Fibroblast of peridontal ligament (primary cell): ENCODE results near the gene XIRP2.
"Not testable (repeated sequence)": the region's sequence is repeated elsewhere in the genome, so short reads cannot be mapped to it uniquely, and the experiment has no call there.

Experiments
- DNase-seq: peaks from one replicate; pipeline ENCODE4 v3.0.0-alpha.2; 2010; ENCODE audit errors: extremely low read depth

Gene XIRP2

DNA sequence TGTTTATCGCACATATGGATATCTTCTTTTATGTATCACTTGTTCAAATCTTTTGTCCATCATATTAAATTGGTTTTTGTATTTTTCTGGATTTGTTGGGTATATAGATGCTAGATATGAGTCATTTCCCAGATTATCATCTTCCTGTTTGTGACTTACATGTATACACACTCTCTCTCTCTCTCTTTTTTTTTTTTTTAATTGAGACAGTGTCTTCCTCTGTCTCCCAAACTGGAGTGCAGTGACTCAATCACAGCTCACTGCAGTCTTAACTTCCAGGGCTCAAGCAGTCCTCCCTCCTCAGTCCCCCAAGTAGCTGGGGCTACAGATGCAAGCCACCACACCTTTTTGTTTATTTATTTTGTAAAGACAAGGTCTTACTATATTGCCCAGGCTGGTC lies 43.8 kb downstream of the XIRP2 start:
- no peak for DNase-seq

DNA sequence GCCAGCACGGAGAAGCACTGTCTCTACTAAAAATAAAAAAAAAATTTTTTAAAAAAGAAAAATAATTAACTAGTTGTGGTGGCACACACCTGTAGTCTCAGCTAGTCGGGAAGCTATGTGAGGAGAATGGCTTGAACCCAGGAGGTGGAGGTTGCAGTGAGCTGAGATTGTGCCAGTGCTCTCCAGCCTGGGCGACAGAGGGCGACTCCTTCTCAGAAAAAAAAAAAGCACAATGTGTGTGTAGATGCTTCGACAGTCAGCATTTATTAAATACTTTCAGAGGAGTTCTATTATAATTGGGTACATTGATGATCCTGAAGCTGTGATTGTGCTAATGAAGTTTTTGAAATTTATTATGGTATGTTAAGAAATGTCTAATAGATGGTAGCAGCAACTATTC lies 46.5 kb downstream of the XIRP2 start:
- no peak for DNase-seq

DNA sequence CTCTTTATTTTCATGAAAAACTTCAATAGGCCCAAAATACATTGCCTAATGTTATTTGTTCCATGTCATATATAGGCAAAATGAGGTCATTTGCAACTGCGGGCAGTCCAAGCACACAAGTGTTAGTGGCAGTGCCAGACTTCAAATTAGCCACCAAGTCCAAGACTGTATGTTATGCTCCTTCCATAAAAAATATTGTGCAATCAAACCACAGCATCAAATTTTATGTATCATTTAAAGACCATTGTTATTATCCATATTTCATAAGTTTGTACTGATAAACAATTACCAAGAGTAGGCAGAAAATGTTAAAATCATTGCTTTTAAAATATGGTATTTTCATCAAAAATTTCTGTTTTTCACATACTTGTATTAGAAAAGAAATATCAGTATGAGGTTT lies 54.1 kb downstream of the XIRP2 start:
- no peak for DNase-seq

DNA sequence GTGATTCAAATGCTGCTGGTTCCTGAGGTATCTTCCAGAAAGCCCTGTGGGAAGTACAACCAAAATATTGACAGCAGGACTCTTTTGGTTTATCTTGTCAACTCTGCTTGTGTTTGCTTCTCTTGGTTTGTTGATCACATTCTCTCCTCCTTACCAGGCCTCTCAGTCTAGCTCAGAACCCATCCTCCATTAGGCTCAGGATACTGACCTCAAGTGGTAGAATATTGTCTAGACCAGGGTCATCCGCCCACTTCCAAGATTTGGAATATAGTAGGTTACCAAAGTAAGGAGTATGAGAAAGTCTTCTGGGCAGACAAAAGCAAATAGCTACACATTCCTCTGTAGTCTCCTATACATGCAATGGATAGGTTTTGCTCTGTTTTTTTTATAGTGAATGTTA lies 56.6 kb downstream of the XIRP2 start:
- DNase-seq: no peak

DNA sequence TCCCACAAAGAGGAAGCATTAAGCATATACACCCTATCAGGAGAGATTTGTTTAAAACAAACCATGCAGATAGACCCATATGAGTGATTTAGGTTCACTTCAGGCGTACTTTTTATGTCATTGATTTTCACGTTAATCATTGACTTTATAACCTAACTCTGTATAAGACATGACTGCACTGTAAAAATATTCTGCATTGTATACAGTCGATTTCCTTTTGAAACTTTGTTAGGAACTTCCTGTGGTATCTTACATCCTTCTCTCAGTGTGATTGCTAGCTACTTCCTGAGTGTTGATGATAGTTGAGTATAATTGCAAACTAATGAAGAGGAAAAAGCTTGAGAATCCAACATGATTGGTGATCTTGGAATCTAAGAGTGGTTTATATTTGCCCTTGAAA lies 69.4 kb downstream of the XIRP2 start:
- DNase-seq: no peak

DNA sequence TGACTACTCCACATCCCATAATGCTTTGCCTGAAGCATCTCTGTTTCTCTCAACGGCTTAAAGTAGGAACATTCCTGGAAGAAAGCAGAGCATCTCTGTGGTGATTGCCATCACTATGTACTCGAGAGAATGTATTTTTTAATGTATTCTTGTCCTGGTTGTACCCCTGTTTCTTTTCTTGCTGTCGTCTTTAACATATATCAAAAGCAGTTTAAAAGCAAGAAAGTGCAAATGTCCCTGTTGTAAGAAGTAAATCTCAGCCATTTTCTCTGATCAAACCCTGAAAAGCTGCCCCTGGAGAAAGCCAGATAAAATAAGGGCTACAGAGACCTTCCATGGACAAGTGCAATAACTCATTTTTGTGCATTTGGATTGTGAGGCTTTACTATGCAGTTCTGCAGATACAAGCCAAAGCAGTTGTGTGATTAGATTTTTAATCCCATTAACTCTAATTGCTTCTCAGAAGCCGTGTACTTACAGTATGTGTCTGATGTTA lies 70.8 kb downstream of the XIRP2 start:
- no peak for DNase-seq

DNA sequence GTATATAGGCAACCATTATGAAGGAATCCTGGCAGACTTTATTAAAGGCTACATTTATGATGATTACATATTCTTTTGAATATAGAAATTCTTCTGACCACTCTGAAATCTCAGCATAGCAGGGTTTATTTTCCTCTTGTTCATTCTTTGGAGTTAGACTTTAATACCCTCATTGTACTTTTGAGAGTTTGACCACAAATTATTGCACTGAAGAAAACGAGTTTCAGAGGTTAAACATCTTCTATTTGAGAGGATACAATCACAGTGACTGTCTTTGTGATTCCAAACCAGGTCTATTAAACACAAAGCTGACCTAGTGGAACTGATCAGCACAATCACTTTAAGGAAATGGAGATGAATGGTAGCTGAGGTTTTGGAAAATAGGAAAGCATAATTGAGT lies 71.3 kb downstream of the XIRP2 start:
- no peak for DNase-seq

DNA sequence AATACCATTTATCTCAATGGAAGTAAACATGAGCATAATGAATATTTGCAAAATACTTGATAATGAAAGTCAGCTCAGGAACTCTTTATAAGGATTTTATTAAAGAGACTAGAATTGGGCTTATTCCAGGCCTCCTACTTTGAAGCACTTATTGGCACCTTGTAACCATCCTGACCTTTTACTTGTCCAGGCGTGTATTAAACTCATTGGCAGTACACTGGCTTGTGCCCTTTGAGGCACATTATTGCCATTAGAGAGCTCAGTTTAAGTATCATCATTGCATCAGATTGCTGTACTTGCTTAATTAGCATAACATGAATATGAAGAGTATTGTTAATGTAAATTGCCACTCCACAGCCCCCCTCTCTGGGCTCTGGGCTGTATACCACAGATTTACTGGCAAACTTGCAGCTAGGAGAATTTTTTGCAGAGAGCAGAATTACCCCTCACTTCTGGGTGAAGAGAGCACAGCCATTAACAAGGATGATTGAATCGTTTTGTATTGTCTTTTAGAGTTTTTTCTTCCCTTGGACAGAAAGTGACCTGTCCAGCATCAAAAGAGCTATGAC lies 72.5 kb downstream of the XIRP2 start:
- no peak for DNase-seq

DNA sequence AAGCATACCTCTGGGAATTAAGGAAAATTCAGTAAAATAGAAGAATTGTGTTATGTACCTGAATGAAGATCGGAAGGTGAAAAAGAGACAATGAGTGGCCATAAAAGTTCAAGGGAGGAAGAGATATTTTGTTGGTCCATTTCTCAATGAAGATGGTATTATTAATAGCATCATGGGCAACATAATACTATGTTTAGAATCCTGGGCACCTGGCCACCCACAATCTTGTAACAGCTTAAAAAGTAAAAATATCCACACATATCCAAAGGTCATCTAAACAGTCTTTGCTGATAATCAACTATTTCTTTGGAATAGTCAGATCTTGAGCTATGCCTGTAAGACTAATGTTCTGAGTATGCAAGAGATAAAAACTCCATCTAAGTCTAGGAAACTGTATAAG lies 73.7 kb downstream of the XIRP2 start:
- DNase-seq: no peak

DNA sequence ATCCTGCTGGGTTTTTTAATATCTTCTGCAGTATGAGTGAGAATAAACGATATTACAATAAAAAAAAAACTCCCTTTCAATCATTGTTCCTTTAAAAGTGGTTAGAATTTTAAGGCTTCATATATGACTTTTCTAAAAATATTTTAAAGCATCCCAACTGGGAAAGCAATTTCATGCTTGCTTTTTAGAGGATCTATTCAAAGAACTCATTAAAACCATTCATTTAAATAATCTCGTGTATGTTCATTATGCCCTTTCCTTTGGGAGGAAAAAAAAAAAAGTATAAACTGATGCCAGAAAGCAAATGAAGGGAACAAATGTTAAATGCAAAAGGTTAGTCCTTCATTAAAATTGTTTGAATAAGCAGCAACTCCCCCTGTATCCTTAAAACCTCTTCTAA lies 81.2 kb downstream of the XIRP2 start:
- DNase-seq: no peak

DNA sequence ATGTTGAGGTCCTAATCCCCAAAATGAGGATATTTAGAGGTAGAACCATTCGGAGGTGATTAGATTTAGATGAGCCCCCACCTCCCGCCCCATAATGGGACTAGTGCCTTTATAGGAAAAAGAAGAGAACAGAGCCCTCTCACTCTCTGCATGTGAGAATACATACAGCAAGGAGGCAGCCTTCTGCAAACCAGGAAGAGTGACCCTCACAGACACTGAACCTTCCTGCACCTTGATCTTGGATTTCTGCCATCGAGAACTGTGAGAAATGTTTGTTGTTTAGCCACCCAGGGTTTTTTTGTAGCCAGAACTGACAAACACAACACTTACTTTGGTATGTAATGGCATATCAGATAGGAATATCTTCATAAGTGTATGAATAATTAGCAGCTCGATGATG lies 83.7 kb downstream of the XIRP2 start:
- no peak for DNase-seq

DNA sequence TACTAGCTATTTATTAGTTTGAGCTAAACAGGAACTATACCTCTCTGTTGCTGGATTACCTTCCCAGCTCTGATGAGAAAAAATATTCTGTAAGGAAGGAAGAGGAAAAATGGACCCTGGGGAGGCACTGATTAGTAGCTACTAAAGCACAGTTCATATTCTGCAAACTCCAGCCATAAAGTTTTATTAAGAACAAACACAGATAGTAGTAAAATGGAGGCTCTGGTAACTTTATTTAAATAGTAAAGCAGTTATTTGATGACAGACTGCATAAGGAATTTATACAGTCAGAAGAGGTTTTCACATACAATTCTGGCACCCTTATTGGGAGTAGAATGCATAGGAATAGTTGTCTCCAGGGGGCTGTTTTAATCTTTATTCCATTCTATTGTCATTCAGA lies 84.1 kb downstream of the XIRP2 start:
- no peak for DNase-seq

DNA sequence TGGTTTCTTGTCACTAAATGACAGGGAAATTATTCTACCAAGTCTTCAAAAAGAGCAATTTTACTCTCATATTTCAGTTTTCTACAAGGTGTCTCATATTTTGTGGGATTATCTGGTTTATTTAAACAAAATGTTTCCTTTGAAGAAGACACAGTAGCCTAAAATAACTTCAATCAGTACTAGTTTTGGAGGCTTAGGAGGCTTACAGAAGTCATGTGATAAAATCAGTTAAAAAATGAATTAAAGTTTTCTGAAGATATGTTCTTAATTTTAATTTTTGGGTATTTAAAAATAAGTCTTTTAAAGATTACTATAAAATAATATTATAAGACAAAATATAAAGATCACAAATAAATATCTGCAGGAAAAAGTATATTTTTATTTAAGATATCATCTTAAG lies 95.9 kb downstream of the XIRP2 start:
- DNase-seq: no peak

DNA sequence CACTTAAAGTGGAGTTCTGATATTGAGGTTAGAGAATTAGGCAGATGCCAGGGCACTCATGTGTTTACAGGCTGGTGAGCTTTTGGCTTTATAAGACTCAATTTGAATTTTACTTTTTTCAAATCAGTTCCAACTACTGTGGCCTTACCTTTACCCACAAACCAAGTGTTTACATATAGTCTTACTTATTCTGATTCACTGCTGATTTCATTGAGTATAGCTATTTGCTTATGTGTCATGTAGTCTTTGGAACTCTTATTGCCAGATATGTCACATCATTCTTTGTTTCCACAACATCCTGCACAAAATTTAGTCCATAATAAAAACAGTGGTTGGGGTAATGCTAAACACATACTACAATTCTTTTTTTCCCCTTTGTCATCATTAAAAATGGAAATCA lies 96.5 kb downstream of the XIRP2 start:
- DNase-seq: peak; percentile 6

DNA sequence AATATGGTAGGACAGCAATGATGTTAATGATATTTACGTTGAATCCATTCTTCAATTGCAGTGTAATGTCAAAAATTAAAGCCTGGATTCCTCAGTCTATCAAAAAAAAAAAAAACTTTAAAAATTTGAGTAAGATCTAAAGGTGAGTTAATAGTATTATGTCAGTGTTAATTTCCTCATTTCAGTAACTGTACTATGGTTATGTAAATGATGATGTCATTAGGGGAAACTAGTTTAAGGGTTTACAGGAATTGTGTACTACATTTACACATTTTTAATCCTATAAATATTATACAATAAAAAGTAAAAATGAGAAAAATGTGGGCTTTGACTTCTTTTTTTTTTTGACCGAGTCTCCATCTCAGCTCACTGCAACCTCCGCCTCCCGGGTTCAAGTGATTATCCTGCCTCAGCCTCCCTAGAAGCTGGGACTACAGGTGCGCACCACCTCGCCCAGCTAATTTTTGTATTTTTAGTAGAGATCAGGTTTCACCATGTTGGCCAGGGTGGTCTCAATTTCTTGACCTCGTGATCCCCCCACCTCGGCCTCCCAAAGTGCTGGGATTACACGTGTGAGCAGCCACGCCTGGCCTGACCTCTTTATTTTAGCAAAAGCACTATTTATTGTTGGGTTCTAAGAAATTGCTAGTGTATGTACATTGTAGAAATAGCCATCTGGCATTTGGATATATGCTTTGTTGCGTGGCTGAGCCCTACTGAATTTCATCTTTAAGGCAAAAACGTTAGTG lies 106.5 kb downstream of the XIRP2 start:
- DNase-seq: no peak

DNA sequence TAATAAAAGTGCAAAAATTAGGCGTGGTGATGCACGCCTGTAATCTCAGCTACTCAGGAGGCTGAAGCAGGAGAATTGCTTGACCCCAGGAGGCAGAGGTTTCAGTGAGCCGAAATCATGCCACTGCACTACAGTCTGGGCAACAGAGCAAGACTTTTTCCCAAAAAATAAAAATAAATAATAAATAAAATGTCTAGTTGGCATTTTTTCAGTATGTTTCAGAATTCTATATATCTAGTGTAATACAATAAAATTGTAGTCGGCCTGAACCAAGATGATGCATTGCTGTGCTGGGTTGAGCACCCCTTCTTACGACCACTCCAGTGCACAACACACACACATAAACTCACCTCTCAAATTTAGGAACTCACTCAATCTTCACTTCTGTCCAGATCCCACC lies 108.2 kb downstream of the XIRP2 start:
- no peak for DNase-seq

DNA sequence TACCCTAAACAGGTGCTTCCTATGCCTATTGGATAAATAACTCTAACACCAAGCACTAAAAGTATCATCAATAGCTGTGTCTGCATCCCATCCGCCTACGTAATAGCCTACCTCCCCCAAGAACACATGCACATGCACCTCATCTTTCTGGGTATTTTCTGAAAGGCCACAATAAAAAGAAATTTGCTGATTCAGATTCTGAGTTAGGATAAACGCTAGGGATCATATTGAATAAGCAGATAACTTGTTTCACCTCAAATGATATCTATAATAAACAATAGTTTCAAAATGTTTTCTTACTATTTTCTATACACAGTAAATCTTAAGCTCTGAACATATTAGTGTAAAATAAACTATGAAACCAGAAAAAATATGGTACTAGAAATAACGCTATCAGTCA lies 112.9 kb downstream of the XIRP2 start:
- no peak for DNase-seq

DNA sequence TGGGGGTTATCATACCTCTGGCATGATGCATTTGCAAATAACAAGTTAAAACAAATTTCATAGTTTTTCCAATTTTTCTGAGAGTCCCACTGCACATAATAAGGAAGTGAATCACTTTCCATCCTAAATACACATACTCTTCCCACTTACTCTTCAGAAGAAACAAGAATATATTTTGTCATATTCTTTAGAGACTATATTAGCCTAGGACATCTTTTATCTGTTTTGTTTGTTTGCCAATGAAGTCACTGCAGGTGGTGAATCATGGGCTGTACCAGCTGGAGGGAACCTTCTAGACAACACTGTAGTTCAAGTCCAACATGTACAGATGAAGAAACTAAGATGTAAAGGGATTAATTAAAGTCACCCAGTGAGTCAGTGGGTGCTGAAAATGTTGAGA lies 116.8 kb downstream of the XIRP2 start:
- peak; percentile 8 for DNase-seq

DNA sequence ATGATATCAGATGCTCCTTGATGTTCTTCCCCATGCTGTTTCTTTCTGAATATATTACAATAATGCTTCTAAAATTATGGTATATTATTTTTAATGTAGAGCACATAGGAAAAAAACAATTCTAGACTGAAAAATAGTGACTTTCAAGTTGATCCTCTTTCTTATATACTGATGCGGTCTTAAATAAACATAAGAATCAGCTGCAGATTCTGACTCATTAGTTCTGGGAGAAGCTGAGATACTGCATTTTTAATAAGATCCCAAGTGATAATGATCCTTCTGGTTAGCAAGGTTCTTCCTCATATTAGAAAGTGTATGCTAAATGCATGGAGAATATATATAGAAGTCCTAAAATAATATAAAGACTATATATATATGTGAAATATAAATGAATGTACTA lies 124.9 kb downstream of the XIRP2 start:
- peak; percentile 2 for DNase-seq

DNA sequence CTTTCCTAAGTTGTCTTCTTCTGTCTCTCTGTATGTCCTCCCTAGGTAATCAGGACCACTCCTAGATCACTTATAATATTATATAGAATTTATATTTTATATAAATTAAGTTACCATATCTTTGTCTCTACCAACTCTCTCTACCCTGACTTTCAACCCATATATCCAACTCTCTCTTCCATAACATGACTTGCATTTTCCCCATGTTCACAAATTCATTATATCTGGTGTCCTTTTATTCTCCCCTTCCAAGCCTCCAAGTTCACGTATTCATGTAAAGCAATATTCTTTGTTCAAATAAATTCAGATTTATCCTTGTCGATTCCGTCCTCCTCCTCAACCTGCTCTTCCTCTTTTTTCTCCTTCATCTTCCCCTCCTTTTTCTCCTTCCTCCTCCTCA lies 127.5 kb downstream of the XIRP2 start:
- DNase-seq: no peak

DNA sequence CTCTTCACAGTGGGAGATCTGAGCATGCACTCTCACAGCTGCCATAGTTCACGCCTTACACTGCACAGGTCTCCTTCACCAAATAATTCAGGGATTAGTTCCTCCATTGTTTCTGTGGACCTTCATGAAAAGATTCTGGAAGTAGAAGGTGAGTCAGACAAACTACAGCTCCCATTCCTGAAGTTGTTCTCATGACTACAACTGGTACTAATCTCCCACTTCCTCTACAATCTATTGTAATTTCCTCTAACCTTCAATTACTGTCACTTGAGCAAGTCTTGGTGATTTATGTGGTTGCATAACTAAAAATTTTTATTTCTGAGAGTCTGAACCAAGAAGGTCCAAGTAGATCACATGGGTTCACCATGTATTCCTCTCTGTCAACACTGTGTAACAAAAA lies 128.7 kb downstream of the XIRP2 start:
- no peak for DNase-seq

DNA sequence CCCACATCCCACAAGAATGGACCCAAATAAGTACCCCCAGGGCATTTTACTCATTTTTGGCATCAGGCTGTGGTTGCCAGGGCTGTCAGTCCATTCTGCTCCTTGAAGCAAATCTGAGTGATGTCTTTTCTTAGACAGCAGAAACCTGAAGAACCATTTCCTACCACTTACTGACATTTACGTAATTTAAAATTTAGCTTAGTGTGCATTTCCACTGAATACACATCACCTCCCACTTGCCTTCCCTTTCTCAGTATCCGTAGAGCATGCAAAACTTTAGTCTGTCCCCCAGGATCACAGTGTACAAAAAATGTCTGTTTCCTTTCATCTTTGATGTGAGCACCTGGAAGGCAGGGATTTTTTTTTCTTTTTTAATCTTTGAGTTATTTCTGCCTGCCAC lies 130.3 kb downstream of the XIRP2 start:
- no peak for DNase-seq

DNA sequence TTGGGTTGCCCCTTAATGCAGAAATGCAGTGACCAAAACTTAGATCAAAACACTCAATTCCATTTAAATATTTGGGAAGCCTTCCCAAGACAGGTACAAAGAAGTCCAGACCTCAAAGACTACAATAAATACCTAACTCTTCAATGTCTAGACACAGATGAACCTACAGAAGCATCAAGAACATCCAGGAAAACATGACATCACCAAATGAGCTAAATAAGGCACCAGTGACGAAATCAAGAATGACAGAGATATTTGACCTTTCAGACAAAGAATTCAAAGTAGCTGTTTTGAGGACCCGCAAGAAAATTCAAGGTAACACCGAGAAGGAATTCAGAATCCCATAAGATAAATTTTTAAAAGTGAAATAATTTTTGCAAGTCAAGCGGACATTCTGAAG lies 140.2 kb downstream of the XIRP2 start:
- DNase-seq: no peak

DNA sequence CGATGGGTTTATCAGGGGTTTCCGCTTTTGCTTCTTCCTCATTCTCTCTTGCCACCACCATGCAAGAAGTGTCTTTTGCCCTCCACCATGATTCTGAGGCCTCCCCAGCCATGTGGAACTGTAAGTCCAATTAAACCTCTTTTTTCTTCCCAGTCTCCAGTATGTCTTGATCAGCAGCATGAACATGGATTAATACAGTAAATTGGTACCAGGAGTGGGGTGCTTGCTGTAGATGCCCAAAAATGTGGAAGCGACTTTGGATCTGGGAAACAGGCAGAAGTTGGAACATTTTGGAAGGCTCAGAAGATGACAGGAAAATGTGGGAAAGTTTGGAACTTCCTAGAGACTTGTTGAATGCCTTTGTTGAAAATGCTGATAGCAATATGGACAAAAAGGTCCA lies 146.7 kb downstream of the XIRP2 start:
- DNase-seq: not testable (repeated sequence)
